SW 1271 (cell line): ENCODE data around the gene KIF26B.
"Not testable (repeated sequence)": the region's sequence is repeated elsewhere in the genome, so short reads cannot be mapped to it uniquely, and the experiment has no call there.

Experiments used
- DNase-seq, 2 experiments: peaks; one replicate each; lab custom pipeline; 2025; lab: John Stamatoyannopoulos, UW

KIF26B gene

GRCh38 chr1:245388687-245389086 is 233.9 kb downstream of the KIF26B start:
- DNase-seq: no peak

GRCh38 chr1:245389873-245390272 is 235.1 kb downstream of the KIF26B start:
- DNase-seq: no peak

- DNase-seq: no peak
Measured at GRCh38 chr1:245390975-245391374, 236.2 kb downstream of the KIF26B start.

- no peak for DNase-seq
Measured at GRCh38 chr1:245393694-245394093, 238.9 kb downstream of the KIF26B start.

GRCh38 chr1:245395680-245396079 is 240.9 kb downstream of the KIF26B start:
- no peak for DNase-seq

- no peak for DNase-seq
Measured at GRCh38 chr1:245396615-245397014, 241.8 kb downstream of the KIF26B start.

- no peak for DNase-seq
Measured at GRCh38 chr1:245397771-245398170, 243.0 kb downstream of the KIF26B start.

GRCh38 chr1:245398180-245398579 is 243.4 kb downstream of the KIF26B start:
- DNase-seq: no peak

- no peak for DNase-seq
Measured at GRCh38 chr1:245401881-245402587, 247.2 kb downstream of the KIF26B start.

GRCh38 chr1:245402998-245403397 is 248.2 kb downstream of the KIF26B start:
- not testable (repeated sequence) for DNase-seq

- DNase-seq: no peak
Measured at GRCh38 chr1:245404527-245404926, 249.7 kb downstream of the KIF26B start.

- no peak for DNase-seq
Measured at GRCh38 chr1:245404952-245405351, 250.2 kb downstream of the KIF26B start.

GRCh38 chr1:245406426-245406825 is 251.6 kb downstream of the KIF26B start:
- no peak for DNase-seq

- DNase-seq: no peak
Measured at GRCh38 chr1:245407983-245408382, 253.2 kb downstream of the KIF26B start.

GRCh38 chr1:245409341-245410195 is 254.8 kb downstream of the KIF26B start:
- DNase-seq: no peak

- no peak for DNase-seq
Measured at GRCh38 chr1:245411245-245412036, 256.7 kb downstream of the KIF26B start.

- DNase-seq: no peak
Measured at GRCh38 chr1:245412306-245412705, 257.5 kb downstream of the KIF26B start.

- DNase-seq: no peak
Measured at GRCh38 chr1:245416781-245417180, 262.0 kb downstream of the KIF26B start.

- DNase-seq: no peak
Measured at GRCh38 chr1:245418077-245418476, 263.3 kb downstream of the KIF26B start.

GRCh38 chr1:245419461-245419978 is 264.7 kb downstream of the KIF26B start:
- DNase-seq: no peak

GRCh38 chr1:245419989-245420388 is 265.2 kb downstream of the KIF26B start:
- DNase-seq: no peak

- no peak for DNase-seq
Measured at GRCh38 chr1:245420926-245421325, 266.1 kb downstream of the KIF26B start.
